Inflammatory macrophage (primary cell): ENCODE data around the gene TAS1R3.

Experiments
- DNase-seq, 2 donors: peaks; one replicate each; pipeline ENCODE4 v3.0.0-alpha.2; 2020 to 2022

TAS1R3 gene

DNA sequence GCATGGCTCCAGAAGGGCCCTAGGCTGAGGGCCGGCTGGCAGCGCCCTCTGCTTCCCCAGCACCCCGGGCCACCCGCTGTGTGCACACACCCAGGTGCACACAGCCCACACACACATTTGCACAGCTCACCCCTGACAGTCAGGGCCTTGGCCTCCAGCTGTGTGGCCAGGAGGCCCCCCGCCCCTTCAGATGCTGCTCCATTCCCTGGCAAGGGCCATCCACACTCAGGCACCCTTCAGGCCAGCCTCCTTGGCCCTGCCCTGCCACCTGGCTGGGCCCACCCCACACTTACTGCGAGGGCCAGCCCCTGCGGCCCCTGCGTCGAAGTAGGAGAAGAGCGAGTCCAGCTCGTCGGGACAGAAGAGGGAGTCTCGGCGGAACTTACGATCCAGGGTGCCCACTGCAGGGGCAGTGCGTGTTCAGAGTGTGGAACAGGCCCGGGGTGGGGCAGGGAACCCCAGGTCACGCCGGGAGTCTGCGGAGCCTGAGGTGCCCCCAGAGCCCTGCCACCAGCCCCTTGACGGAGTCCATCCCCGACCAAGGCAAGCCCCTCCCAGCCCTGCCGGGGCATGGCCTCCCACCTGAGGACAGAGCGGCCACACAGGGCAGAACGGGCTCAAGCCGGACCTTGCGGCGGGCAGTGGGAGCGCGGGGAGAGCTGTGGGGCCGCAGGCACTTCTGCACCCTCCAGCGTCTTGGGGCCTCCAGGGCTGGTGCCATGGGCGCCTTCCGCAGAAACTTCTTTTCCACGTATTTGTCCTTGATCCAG, 35.7 kb upstream of the TAS1R3 start:
- no peak for DNase-seq

DNA sequence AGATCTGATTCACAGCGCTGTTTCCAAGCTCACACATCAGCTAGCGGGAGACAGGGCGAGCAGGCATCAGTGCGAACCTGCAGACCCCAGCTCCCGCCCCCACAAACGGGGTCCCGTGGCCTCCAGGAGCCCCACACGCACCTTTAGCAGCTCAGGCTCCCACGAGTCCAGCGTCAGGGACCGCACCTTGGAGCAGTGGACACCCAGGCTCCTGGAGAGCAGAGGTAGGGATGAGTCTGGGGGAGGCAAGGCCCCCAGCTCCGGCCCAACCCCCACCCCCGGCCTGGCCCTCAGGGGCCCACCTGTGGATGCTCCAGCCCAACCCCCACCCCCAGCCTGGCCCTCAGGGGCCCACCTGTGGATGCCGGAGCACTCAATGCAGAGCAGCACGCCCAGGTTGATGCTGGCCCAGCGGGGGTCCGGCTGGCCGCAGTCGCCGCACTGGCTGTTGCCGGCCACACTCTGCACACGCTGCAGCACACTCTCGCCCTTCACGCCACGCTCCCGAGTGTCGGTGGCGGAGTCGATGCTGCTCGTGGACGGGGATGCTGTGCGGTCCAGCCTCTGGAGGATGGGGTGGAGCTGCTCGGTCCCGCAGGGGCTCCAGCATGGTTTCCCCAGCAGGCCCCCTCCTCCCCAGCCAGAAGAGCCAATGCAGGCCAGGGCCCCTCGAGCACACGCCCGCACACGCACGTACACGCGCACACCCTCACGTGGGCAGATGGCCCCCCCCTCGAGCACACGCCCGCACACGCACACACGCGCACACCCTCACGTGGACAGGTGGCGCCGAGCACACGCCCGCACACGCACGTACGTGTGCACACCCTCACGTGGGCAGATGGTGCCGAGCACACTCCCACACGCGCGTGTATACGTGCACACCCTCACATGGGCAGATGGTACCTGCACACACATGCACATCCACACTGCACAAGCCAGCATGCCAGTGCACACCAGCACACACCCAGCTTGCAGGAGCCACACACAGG, 34.7 kb upstream of the TAS1R3 start:
- DNase-seq: no peak

DNA sequence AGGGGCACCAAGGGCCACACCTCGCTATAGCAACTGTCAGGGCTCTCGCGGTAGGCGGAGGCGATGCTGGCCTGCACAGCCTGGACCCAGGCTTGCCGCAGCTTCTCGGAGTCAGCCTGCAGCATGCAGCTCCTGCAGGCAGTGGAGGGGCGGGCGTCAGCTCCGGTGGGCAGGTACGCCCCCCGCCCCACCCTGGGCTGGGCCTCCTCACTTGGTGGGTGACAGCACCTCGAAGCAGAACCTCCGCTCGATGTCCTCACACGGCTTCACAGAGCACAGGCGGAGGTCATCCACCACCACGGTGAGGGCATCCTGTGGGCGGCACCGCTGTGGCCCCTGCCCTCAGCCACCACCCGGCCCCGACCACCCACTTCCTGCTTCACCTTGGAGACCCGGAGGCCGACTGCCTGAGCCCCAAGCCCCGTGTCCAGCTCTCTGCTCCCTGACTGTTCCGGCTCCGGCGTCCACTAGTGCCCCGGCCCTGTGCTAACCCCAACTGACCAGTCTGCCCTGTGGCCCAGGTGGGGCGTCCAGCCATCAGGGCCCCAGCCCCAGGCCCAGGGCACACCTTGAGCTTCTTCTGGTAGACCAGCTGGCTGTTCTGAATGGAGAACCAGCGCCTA, 33.2 kb upstream of the TAS1R3 start:
- DNase-seq: no peak

DNA sequence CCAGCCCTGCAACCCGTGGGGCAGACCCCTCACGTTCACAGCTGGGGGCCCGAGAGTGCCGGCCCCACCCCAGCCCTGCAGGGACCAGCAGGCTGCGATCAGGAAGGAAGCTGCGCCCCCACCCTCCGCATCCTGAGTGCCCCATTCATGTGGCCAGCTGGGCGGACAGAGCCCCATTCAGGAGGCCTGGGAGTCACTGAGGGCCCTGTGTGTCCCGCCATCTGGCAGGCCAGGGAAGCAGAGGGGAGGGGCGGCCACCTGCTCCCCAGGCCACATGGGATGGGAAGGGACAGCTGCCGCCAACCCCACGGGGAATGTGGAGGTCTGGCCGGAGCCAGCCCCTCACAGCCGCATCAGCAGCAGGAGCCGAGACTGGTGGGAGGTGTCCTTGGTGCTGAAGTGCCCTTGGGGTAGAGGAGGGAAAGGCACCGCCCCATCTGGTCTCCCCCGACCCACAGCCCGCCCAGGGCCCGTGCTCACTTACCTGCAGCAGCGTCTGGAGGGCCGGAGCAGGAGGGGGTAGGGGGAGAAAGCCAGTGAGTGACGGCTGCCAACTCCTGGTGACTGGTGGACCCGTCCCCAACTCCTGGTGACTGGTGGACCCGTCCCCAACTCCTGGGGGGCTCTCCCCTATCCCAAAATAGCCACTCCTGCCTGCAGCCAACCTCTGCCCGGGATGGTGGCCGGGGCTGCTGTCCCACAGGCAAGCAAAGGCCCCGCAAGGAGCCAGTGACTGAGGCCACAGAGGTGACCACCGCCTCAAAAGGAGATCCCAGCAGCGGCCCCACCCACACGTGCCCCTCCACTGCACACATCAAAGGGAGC, 32.0 kb upstream of the TAS1R3 start:
- DNase-seq: no peak

DNA sequence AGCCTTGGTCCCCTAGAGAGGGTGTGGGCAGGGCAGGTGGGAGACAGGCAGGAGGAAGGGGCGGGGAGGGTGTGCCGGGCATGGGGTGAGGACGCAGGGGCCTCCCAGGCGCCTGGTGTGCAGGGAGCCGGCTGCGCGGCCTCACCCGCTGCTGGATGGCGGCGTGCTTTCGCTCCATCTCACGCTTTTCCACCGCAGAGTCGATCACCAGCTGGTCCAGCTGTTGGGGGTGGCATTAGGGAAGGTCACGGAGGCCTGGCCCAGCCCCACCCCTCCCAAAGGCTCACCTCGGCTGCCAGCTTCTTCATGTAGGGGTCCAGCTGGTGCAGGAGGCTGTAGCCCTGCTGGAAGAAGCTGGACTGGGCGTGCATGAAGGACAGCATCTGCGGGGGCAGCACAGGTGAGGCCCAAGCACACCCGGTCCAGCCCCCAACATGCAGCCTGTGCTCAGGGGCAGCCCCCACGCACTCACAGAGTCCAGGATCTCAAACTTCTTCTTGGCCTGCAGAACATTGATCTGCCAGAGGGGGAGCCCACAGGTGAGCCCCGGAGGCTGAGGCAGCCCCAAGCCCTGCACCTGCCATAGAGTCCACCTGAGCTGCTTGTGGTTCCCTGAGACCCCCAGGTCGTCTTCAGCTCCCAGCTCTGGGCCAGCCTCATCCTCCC, 31.3 kb upstream of the TAS1R3 start:
- no peak for DNase-seq

DNA sequence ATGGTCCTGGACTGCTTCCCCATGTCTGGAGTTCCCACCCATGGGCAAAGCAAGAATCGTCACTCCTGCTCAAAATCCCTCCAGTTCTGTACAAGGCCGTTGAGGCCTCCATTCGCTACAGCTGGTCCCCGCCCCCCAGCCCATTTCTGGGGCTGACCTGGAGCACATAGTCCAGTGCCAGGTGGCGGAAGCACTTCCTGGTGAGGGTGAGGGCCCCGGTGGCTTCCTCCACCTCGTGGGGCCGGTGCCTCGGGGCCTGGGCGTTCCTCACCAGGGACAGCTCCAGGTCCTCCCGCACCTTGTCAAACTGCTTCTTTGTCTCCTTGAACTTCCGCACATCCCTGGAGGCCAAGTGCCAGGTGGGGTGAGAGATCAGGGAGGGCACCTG, 30.7 kb upstream of the TAS1R3 start:
- DNase-seq: no peak

DNA sequence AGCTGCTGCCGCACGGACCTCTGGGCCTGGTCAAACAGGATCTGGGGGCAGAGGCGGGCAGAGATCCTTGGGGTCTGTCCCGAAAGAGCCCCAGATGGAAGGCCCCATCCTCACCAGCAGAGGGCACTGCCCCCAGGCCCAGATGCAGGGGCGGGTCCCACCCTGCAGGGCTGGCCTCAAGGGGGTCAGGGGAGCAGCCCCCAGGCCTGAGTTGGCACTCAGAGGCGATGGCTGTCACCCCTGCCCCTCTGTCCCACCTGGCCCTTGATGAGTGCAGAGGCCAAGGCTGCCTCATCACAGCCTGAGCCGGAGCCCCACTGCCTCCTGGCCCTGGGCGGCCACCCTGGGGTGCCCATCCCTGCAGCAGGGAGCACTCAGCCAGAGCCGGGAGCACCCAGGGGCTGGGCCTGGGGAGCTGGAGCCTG, 29.1 kb upstream of the TAS1R3 start:
- no peak for DNase-seq

DNA sequence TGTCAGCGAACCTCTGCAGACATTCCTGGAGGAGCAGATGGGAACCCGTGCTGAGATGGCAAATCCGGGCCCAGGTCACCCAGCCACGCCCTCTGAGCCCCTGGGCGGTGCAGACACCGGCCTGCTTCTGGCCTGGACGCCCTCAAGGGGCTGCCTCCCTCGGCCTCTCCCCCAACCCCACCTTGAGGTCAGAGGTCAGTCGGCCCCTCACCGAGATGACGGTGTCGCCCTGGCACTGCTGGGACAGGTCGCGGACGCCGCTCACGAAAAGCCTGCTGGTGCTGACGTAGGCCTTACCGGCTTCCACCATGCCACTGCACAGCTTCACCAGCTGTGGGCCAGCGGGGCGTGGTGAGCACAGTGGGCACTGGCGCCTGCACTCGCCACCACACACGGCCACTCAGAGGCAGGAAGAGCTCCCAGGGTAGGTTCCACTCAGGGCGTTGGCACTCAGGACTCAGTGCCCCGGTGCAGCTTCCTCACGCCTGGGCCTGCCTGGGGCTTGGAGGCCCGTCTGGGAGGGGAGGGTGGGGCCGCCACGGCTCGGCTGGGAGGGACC, 28.1 kb upstream of the TAS1R3 start:
- no peak for DNase-seq

DNA sequence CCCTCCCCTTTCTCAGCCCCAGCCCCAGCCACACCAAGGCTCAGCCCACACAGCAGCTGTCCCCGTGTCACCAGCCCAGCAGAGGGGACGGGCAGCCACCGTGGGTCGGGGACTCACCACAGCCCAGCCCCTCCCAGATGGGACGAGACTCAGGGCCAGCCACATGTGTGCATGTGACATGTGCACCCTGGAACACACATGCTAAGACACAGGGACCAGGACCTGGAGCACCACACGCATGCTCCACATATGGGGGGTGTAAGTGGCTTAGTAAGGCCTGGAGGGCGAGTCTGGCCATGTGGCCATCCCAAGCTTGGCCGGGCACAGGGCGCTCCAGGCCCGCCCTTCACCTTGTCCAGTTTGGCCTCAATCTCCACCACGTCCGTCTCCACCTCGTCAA, 27.3 kb upstream of the TAS1R3 start:
- DNase-seq: no peak

DNA sequence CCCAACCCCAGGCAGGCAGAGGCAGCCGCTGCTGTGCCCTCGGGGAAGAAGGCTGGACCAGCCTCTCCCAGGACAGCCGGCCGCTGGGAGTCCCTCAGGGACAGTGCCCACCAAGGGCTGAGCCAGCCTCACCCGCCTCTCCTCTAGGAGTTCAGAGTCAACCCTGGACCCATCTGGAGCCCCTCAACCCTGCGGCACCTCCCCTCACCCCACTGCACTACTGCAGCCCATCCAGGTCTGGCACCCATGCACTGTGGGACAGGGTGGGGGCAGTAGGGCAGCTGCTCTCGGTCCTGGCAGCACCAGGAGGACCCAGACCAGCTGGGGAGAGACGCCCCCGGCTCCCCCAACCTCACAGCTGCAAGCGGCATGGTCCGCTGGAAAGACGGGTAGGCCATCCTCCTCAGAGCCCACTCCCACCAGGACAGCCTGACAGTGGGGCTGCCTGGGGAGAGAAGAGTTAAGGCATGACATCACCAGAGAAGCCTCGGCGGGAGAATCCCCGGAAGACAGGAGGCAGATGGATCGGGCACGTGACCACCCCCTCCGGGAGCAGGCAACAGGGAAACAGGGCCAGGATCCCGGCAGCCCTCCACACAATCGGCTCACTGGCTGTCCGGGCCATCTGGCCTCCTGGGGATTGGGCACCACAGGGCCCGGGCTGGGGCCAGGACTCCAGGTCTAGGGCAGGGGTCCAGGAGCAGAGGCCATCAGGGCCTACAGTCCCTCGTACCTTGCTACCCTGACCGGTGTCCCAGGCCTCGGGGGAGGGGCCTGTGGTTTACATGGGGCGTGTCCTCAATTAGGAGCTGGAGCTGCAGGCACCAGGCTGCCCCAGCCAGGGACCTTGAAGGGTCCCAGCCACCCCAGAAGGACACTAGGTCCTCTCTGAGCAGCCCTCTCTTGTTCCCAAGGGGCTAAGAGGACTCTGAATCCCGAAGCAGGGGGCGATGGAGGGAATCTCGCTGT, 26.5 kb upstream of the TAS1R3 start:
- DNase-seq: peak in 1 of 2 donors; percentile 33

DNA sequence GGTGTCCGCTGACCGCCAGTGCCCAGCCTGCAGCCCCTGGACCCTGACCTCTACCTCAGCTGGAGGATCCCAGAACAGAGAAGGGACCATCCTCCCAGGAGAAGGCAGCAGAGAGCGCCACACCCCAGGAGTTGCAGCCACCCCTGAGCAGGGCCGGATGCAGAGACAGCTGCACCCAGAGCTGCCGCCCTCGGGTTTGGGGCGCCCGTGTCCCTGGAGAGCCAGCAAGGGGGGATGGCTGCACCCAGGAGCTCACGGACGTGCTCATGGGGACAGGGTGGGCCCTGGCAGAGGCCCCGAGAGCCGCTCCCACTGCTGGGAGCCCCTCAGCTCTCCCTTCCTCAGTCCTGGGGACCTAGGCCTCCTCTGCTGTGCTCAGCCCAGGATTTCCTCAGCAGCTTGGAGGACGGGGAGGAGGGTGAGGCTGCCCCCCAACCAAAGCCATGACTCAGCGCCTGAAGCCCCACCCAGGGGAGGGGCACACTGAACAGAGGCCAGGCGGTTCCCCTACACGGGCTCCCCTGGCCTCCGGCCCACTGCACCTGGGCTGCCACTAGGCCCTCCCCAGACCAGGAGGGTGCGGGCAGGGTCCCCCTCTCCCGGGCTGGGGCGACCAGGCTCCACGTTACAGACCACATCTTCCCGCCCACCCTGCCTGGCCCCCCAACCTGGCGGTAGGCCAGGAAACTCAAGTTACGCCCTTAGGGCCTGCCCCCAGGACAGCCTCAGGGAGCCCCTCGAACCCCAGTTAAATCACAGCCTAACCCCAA, 25.6 kb upstream of the TAS1R3 start:
- peak; percentile 44 to 46 for DNase-seq

DNA sequence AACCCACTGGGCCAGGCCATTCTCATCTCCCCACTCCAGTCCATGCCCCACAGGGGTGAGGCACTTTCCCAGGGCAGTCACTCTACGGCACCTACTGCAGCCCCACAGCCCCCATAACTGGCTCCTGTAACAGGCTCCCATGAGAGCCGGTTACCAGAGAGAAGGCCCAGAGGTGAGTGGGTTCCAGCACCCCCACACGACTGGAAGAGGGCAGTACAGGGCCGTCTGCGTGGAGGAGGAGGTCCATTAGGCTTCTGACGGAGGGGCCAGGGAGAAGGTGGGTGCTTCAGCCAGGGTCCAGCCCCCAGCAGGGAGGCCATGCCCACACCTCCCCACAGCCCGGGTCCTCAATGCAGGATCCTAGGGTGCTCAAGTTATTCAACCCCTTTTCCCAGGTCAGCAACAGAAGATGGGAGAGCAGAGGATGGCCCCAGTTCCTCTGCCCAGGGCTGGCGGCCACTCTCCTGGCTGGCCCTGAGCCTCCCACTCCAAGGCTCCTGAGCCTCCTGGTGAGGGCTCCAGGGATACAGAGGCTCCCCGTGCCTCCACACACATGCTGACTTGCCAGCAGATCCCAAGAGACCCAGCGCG, 24.9 kb upstream of the TAS1R3 start:
- no peak for DNase-seq

DNA sequence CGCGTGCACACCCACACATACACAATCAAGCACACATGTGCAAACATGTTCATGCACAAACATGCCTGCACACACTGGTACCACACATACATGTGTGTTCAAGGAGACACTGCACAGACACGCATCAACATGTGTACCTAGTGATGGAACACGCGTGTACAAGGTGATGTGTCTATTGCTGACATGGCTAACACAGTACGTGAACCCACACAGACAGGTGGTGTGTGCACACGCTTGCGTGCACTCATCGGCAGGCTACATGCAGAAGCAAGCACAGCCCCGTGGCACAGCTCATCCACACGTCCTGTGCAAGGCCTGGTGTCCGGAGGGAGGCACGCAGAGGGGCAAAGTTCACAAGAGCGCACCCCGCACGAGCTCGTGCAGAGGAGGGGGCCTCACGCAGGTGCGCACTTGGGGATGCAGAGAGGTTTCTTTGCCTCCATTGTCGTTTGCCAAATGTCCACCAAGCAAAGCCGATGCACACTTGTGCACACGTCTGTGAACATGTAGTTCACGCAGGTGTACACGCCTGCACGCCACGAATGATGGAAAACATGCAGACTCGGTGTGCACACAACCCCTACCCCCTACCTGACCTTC, 24.3 kb upstream of the TAS1R3 start:
- DNase-seq: no peak

DNA sequence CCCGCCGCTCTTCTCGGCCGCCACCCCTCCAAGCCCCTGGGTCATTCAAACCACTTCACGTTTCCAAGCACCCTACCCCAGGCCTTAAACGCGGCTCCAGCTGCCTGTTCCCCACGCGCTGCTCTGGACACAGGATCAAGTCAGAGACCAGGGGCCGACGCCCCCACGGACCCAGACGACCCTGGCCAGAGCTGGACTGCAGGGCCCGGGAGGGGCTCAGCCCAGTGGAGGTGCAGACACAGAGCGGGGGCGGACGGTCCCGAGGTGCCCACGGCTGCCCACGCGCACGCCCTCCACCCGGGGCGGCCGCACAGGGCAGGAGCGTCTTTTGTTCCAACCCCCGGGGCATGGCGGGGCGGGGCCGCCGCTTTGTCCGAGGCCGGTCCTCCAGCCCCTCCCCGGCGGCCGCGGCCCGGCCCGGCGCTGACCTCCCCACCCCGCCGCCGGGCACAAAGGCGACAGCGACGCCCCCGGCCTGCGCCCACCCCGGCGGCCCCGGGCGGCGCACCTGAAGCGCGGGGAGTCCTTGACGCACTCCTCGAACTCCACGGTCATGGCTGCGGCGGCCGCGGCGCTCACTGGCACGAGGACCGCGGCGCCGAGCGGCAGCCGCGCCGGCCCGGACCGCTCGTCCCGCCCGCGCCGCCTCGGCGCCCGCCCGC, 23.7 kb upstream of the TAS1R3 start:
- peak; percentile 4 to 43 for DNase-seq

DNA sequence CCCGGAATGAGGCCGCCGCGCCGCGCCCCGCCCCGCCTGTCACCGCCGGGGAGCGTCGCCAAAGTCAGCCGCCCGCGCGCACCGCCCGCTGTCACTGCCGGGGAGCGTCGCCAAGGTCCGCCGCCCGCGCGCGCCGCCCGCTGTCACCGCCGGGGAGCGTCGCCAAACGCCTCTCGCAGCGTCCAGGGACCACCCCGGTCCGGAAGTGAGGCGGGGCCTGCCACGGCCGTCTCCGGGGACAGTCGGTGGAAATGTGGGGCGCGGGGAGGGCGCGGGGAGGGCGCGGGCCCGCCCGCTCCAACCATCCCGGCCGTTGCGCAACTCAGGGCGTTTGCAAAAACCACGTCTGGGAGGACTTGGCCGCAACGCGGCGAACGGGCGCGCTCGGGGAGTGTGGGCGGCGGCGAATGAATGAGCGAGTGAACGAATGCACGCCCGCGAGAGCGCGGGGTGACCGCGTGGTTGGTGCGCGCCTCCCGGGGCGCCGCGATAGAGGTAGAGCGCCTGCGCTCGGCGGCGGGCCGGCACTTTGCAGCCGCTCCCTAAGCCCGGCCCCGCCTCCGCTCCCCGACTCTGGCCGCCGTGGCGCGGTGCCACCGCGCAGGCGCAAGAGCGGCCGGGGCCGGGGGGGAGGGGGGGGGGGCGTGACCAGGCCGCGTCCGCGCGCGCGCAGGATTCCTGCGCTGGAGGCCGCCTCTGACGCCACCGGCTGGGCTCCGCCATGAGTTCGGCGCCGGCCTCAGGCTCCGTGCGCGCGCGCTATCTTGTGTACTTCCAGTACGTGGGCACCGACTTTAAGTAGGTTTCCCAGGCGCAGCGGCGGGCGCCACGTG, 22.9 kb upstream of the TAS1R3 start, which contains the start of the genes ACAP3 and PUSL1:
Gene ACAP3 (minus strand): TSS at position 8 of the 833 bp plus-strand sequence. CDS start 115 bp downstream, outside the sequence.
Gene PUSL1 (plus strand): TSS at position 675 of the 833 bp plus-strand sequence. CDS start 47 bp downstream, at position 722.
- DNase-seq: peak; percentile 89 to 94

DNA sequence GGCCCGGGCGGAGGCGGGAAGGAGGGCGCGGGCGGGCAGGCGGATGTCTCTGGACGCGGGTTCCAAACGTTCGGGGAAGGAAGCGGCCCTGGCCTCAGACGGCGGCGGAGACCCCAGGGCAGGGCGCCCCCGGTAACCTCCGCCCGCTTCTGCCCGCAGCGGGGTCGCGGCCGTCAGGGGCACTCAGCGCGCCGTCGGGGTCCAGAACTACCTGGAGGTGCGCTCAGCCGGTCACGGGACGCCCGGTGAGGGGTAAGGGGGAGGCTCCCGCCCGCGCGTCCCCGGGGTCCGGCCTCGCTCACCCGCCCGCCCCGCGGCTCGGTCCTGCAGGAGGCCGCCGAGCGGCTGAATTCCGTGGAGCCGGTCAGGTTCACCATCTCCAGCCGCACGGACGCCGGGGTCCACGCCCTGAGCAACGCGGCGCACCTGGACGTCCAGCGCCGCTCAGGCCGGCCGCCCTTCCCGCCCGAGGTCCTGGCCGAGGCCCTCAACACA, 22.3 kb upstream of the TAS1R3 start:
- DNase-seq: no peak
